MM.1S (cell line): ENCODE data around the gene VTI1B.

Experiments used
- DNase-seq: peaks from one replicate; pipeline ENCODE4 v3.0.0-alpha.2; 2015
- H2AFZ ChIP-seq: fragments of 300-600 bp; sonication (generic); 2 replicates; pipeline ENCODE4 v1.6.0; 2016; ENCODE audit warnings: antibody characterized with exemption, low read length
- H3F3A ChIP-seq: fragments of 300-600 bp; sonication (generic); 2 replicates; pipeline ENCODE4 v1.6.1; 2016; ENCODE audit warnings: mild to moderate bottlenecking, antibody characterized with exemption, low read length, moderate library complexity, mixed read lengths; ENCODE audit not compliant: insufficient read depth
- H3K27ac ChIP-seq: fragments of 300-600 bp; sonication (generic); 2 replicates; pipeline ENCODE4 v1.5.1; 2016; ENCODE audit warnings: mild to moderate bottlenecking, low read length
- H3K27me3 ChIP-seq: fragments of 300-600 bp; sonication (generic); replicated peaks from 2 replicates; pipeline ENCODE4 v1.6.0; 2016; ENCODE audit warnings: low read length; ENCODE audit not compliant: insufficient read depth
- H3K36me3 ChIP-seq: fragments of 300-600 bp; sonication (generic); replicated peaks from 2 replicates; pipeline ENCODE4 v1.6.1; 2016; ENCODE audit warnings: mild to moderate bottlenecking, low read length, mixed read lengths; ENCODE audit not compliant: insufficient read depth
- H3K4me1 ChIP-seq: fragments of 300-600 bp; sonication (generic); 2 replicates; pipeline ENCODE4 v1.6.1; 2016; ENCODE audit warnings: low read length, mixed read lengths
- H3K4me2 ChIP-seq: fragments of 300-600 bp; sonication (generic); 2 replicates; pipeline ENCODE4 v1.6.0; 2016; ENCODE audit warnings: low read depth, low read length
- H3K4me3 ChIP-seq: fragments of 300-600 bp; sonication (generic); 2 replicates; pipeline ENCODE4 v1.5.1; 2016; ENCODE audit warnings: low read length, mixed read lengths
- H3K79me2 ChIP-seq: fragments of 300-600 bp; sonication (generic); 2 replicates; pipeline ENCODE4 v1.6.1; 2016; ENCODE audit warnings: mixed run types, low read length, mixed read lengths
- H3K9ac ChIP-seq: fragments of 300-600 bp; sonication (generic); 2 replicates; pipeline ENCODE4 v1.6.1; 2016; ENCODE audit warnings: low read length, mixed read lengths
- H3K9me2 ChIP-seq: fragments of 300-600 bp; sonication (generic); replicated peaks from 2 replicates; pipeline ENCODE4 v1.6.1; 2016; ENCODE audit warnings: mild to moderate bottlenecking, low read length, mixed read lengths; ENCODE audit not compliant: insufficient read depth
- H3K9me3 ChIP-seq: fragments of 300-600 bp; sonication (generic); replicated peaks from 2 replicates; pipeline ENCODE4 v1.6.1; 2016; ENCODE audit warnings: mild to moderate bottlenecking, low read length, mixed read lengths; ENCODE audit not compliant: insufficient read depth
- H4K20me1 ChIP-seq: fragments of 300-600 bp; sonication (generic); 2 replicates; pipeline ENCODE4 v1.6.1; 2016; ENCODE audit warnings: mild to moderate bottlenecking, low read length, moderate library complexity, mixed read lengths; ENCODE audit not compliant: insufficient read depth
- EZH2 ChIP-seq: fragments of 300-600 bp; sonication (generic); optimal IDR thresholded peaks from 2 replicates; pipeline ENCODE3; 2017; ENCODE audit warnings: low read depth, mild to moderate bottlenecking, antibody characterized with exemption, low read length, mixed read lengths
- EZH2phosphoT487 ChIP-seq: fragments of 300-600 bp; sonication (generic); IDR thresholded peaks from 2 replicates; pipeline ENCODE4 v1.6.1; 2018; ENCODE audit warnings: antibody characterized with exemption, low read length
- TF ChIP-seq, protein P1 (sequence below): fragments of 300-600 bp; sonication (generic); IDR thresholded peaks from 2 replicates; pipeline ENCODE4 v1.5.1; 2016; ENCODE audit warnings: antibody characterized with exemption, low read length, mixed read lengths

Gene VTI1B

DNA sequence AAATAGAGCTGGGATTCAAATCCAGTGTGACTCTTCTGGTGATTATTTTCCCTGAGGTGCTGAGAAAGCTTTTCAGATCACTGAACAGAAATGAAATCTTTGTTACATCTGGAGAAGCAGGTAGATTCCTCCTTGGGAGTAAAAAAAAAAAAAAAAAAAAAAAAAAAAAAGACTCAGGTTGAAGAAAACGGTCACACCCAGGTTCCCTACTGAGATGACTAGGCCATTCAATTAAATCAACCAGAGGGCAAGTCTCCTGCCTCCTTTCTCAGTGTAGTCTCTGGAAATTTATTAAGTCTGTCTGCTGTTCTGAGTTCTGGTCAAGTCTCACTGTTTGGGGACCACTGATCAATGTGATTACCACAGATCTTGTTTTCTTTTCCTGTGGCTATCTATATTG, 30.7 kb downstream of the VTI1B start:
- H3K9me2 ChIP-seq, result no peaks in the 10 kb centered on the region
- H3K4me1 ChIP-seq, result no peaks in the 10 kb centered on the region
- H3K4me2 ChIP-seq, result no peak overlapping the region
- no peak overlapping the region for H2AFZ ChIP-seq
- H3K79me2 ChIP-seq, result no peaks in the 10 kb centered on the region
- no peaks in the 10 kb centered on the region for H3K9me3 ChIP-seq
- H3K9ac ChIP-seq, result no peak overlapping the region
- no peaks in the 10 kb centered on the region for H3K27me3 ChIP-seq
- H3K36me3 ChIP-seq, result no peaks in the 10 kb centered on the region
- H3K4me3 ChIP-seq, result no peak overlapping the region
- no peaks in the 10 kb centered on the region for H3F3A ChIP-seq
- DNase-seq, result no peak
- H4K20me1 ChIP-seq, result no peaks in the 10 kb centered on the region
- TF ChIP-seq, protein P1, sequence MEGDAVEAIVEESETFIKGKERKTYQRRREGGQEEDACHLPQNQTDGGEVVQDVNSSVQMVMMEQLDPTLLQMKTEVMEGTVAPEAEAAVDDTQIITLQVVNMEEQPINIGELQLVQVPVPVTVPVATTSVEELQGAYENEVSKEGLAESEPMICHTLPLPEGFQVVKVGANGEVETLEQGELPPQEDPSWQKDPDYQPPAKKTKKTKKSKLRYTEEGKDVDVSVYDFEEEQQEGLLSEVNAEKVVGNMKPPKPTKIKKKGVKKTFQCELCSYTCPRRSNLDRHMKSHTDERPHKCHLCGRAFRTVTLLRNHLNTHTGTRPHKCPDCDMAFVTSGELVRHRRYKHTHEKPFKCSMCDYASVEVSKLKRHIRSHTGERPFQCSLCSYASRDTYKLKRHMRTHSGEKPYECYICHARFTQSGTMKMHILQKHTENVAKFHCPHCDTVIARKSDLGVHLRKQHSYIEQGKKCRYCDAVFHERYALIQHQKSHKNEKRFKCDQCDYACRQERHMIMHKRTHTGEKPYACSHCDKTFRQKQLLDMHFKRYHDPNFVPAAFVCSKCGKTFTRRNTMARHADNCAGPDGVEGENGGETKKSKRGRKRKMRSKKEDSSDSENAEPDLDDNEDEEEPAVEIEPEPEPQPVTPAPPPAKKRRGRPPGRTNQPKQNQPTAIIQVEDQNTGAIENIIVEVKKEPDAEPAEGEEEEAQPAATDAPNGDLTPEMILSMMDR, result no peak
- TF ChIP-seq EZH2 (no peak), EZH2phosphoT487 (no peak)
- no peak overlapping the region for H3K27ac ChIP-seq

DNA sequence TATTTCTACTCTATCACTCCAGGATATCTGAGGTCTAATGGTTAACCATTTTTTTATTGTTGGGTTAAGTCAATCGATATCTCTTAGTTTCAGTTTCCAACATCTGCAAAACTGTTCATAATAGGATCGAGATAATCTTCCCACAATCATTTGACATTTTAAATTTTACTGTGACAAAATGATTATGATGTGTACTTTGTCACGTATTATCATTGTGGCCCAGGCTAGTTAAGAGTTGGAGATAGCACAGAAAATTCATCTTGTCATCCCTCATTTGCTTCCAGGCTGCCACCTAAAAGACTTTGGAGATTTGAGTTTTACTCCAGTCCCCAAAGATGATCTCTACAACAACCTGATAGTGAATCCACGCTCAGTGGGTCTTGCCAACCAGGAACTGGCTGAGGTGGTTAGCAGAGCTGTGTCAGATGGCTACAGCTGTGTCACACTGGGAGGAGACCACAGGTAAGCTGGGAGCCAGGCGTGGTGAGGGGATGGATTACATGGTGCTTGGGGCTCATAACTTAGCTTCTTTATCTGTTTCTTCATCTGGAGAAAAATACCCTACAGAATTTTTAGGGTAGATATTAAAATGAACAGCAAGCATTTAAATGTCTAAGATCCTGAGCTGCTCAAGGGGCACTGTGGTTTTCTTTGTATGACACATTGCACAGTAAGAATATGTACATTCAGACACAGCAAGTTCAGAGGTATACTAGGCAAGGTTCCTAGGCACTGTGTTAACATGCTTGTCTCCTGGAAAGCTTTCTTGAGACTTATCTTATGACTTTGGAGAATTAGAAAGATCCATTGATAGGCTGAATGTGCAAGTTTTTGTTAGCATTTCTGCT, 32.3 kb downstream of the VTI1B start:
- Histone ChIP-seq H3K36me3 (no peaks in the 10 kb centered on the region), H4K20me1 (no peaks in the 10 kb centered on the region), H3K79me2 (no peaks in the 10 kb centered on the region), H3K9me3 (no peaks in the 10 kb centered on the region), H2AFZ (no peak overlapping the region), H3K27me3 (no peaks in the 10 kb centered on the region), H3K9me2 (no peaks in the 10 kb centered on the region), H3K4me3 (no peak overlapping the region), H3K4me1 (no peaks in the 10 kb centered on the region), H3K4me2 (no peak overlapping the region), H3K9ac (no peak overlapping the region), H3K27ac (no peak overlapping the region), H3F3A (no peaks in the 10 kb centered on the region)
- DNase-seq, result no peak
- TF ChIP-seq, protein P1, result no peak
- no peak for TF ChIP-seq EZH2
- TF ChIP-seq EZH2phosphoT487, result no peak

DNA sequence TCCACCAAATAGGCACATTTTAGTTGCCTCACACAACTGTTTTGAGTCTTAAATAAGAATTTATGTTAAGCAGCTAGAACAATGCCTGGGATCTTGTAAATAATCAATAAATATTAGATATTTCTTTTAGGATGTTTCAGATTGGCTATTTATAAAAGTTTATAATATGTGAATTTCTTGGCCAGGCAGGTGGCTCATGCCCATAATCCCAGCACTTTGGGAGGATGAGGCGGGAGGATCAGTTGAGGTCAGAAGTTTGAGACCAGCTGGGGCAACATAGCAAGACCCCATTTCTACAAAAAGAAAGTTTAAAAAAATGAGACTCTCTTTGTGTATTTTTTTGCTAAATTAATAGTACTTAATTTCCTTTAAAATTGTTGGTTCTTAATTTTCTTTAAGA, 33.0 kb downstream of the VTI1B start:
- no peaks in the 10 kb centered on the region for H3K36me3 ChIP-seq
- H3K27ac ChIP-seq, result no peak overlapping the region
- H3K79me2 ChIP-seq, result no peaks in the 10 kb centered on the region
- H3K9ac ChIP-seq, result no peak overlapping the region
- no peak overlapping the region for H3K4me3 ChIP-seq
- no peaks in the 10 kb centered on the region for H3K9me3 ChIP-seq
- no peak for DNase-seq
- H2AFZ ChIP-seq, result no peak overlapping the region
- no peaks in the 10 kb centered on the region for H3K9me2 ChIP-seq
- TF ChIP-seq EZH2 (no peak), EZH2phosphoT487 (no peak)
- TF ChIP-seq, protein P1, result no peak
- no peaks in the 10 kb centered on the region for H3K27me3 ChIP-seq
- no peaks in the 10 kb centered on the region for H4K20me1 ChIP-seq
- H3K4me1 ChIP-seq, result no peaks in the 10 kb centered on the region
- H3F3A ChIP-seq, result no peaks in the 10 kb centered on the region
- H3K4me2 ChIP-seq, result no peak overlapping the region
